Measurements from ENCODE around the gene SKA3.

SKA3 gene

DNA sequence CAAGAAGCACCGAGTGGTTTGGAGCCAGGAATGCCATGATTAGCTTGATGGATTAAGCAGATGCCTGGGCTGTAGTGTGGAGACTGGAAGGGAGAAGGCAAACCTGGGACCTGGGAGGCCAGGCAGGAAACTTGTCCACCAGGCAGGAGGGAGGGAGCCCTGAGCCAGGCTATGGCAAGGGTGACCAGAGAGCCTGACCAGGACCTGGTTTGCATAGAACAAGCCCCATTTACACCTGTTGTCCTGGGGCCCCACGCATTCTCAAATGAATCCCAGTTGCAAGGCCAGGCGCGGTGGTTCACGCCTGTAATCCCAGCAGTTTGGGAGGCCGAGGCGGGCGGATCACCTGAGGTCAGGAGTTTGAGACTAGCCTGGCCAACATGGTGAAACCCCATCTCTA, 64.8 kb downstream of the SKA3 start:
- DNase-seq: no peak

DNA sequence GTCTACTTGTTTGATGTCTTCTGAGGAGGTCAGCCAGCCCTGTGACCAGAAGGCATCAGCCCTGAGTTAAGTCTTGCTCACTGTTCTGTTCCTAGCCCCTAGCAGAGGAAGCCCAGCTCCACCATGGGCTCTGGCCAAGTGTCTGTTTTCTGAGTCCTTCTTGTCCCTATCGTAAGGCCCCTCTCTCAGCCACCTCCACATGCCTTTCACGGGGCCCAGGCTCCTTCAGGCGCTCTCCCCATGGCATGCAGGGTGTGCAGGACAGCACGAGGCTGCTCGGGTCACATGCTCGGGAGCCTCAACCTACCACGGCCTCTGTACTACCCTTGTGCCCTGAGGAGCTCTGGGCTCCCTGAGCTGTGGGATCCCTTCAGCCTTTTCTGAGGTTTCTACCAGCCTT, 67.2 kb downstream of the SKA3 start:
- no peak for DNase-seq

DNA sequence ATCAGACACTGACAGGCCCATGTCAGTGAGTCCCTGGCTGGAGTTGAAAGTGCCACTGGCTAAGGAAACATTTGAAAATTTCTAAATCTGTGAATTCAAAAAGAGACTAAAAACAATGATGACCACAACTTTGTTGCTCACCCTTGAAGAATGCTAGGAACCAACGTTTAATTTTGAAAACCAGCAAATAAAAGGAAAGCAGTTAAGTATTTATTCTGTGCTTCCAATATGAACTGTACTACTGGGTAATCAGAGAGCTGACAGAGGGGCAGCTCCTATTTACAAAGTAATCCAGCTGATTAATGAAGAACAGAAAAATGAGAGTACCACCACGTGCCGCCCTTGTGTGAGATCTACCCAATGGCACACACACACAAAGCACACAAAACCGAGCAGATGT, 70.3 kb downstream of the SKA3 start:
- DNase-seq: no peak

DNA sequence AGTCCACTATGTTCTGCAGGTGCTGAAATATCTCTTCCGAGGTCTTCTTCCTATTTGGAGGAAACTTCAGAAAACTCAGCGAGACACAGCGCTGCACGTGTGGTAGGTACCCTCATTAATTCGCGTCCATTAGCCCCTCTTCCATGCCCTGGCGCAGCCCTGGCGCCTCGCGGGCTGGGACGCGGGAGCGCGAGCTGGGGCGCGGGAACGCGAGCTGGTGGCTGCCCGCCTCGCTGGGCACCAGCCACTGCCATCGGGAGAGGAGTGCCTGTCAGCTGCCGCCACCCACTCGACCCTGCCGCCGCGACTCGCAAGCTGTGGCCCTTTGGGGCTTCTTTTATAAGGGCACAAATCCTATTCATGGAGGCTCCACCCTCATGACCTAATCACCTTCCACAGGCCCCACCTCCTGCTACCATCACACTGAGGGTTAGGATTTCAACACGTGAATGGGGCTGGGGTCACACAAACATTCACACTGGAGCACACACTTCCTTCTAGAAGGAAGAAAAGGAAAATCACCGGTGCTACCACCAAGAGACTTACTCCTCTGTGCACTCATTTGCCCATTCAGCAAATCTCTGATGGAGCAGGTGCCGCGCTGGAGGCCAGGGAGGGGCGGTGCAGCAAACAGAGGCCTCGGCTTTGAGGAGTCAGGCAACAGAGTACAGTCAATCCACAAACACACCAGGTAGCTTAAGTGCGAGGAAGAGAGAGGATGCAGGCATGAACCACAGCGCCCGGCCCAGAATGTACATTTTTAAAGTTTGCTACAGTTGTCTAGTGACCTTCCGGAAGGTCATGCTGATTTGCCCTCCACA, 71.9 kb downstream of the SKA3 start:
- no peak for DNase-seq

All from NCI-H187 treated with DMSO at 0.1 percent for 48 hours (cell line).